Endothelial cell (in vitro differentiated cells): Measurements from ENCODE around the gene PIF1. TPM values are rescaled to one million over a fixed set of nuclear protein-coding genes. Genes with fewer than 3 reads are reported as not detected.
A peak's percentile ranks its signal among the peaks of the same experiment; 100 is the strongest.

ENCODE experiments used
- DNase-seq: peaks from one replicate; pipeline ENCODE4 v3.0.0; 2021; ENCODE audit warnings: low spot score
- H3K27ac Mint-ChIP-seq: one replicate; pipeline ENCODE4 v1.8.0; 2021; ENCODE audit warnings: mixed read lengths, inconsistent platforms; ENCODE audit not compliant: unreplicated experiment
- H3K27me3 Mint-ChIP-seq: one replicate; pipeline ENCODE4 v1.8.0; 2021; ENCODE audit warnings: mild to moderate bottlenecking, moderate library complexity, mixed read lengths, inconsistent platforms; ENCODE audit not compliant: unreplicated experiment
- H3K36me3 Mint-ChIP-seq: one replicate; pipeline ENCODE4 v1.8.0; 2021; ENCODE audit warnings: mild to moderate bottlenecking, low read depth, mixed read lengths, inconsistent platforms; ENCODE audit not compliant: unreplicated experiment
- H3K4me1 Mint-ChIP-seq: one replicate; pipeline ENCODE4 v1.8.0; 2021; ENCODE audit warnings: mild to moderate bottlenecking, mixed read lengths, inconsistent platforms; ENCODE audit not compliant: unreplicated experiment
- H3K4me3 Mint-ChIP-seq: one replicate; pipeline ENCODE4 v1.8.0; 2021; ENCODE audit warnings: mild to moderate bottlenecking, mixed read lengths, inconsistent platforms; ENCODE audit not compliant: unreplicated experiment
- H3K9me3 Mint-ChIP-seq: one replicate; pipeline ENCODE4 v1.8.0; 2021; ENCODE audit warnings: mixed read lengths, inconsistent platforms; ENCODE audit not compliant: unreplicated experiment
- CTCF ChIP-seq: fragments of 200-600 bp; sonication (generic); IDR thresholded peaks from one replicate; pipeline ENCODE4 v1.5.0; 2021; ENCODE audit warnings: antibody characterized with exemption; ENCODE audit not compliant: unreplicated experiment
- total RNA-seq: library from RNA; stranded (reverse); fragmentation: NEBNext Ultra II Directional; extraction: Animal tissue kit (Norgen Biotek cat#: 25700); gene quantifications from one replicate; pipeline ENCODE4 v1.2.1, GENCODE V29; 2021; ENCODE audit not compliant: unreplicated experiment

PIF1 gene
- total RNA-seq, 1 donor from 2014 or later: 4.8 TPM

GRCh38 chr15:64847876-64848716 is 22.6 kb upstream of the PIF1 start:
- Mint-ChIP-seq H3K27ac (no peak overlapping the region), H3K36me3 (peaks cover 35% of the 10 kb centered on the region), H3K4me3 (peak overlapping the region; percentile 56), H3K27me3 (peaks cover 10% of the 10 kb centered on the region), H3K4me1 (peaks cover 46% of the 10 kb centered on the region), H3K9me3 (no peaks in the 10 kb centered on the region)
- DNase-seq: no peak
- no peak for TF ChIP-seq CTCF

- no peak for TF ChIP-seq CTCF
- peaks cover 48% of the 10 kb centered on the region for H3K4me1 Mint-ChIP-seq
Observed at GRCh38 chr15:64847448-64847847, 22.0 kb upstream of the PIF1 start.

GRCh38 chr15:64847016-64847415 is 21.6 kb upstream of the PIF1 start:
- peaks cover 35% of the 10 kb centered on the region for H3K36me3 Mint-ChIP-seq
- no peaks in the 10 kb centered on the region for H3K9me3 Mint-ChIP-seq
- H3K4me1 Mint-ChIP-seq: peaks cover 50% of the 10 kb centered on the region
- no peak for TF ChIP-seq CTCF
- no peak for DNase-seq
- no peak overlapping the region for H3K4me3 Mint-ChIP-seq
- peaks cover 18% of the 10 kb centered on the region for H3K27me3 Mint-ChIP-seq
- no peak overlapping the region for H3K27ac Mint-ChIP-seq

More at GRCh38 chr15:64847448-64847847, 22.0 kb upstream of the PIF1 start:
- Mint-ChIP-seq H3K27me3 (peaks cover 14% of the 10 kb centered on the region), H3K27ac (no peak overlapping the region), H3K36me3 (peaks cover 35% of the 10 kb centered on the region), H3K9me3 (no peaks in the 10 kb centered on the region), H3K4me3 (no peak overlapping the region)
- no peak for DNase-seq

GRCh38 chr15:64845831-64846595 is 20.6 kb upstream of the PIF1 start:
- Mint-ChIP-seq H3K27me3 (peaks cover 19% of the 10 kb centered on the region), H3K36me3 (peaks cover 26% of the 10 kb centered on the region), H3K4me3 (peak overlapping the region; percentile 83), H3K4me1 (peaks cover 45% of the 10 kb centered on the region), H3K27ac (peak overlapping the region; percentile 74), H3K9me3 (no peaks in the 10 kb centered on the region)
- TF ChIP-seq CTCF: no peak
- DNase-seq: no peak
